Gastrocnemius medialis (tissue), 4 donors: ENCODE results near the gene NDUFA11.

Experiments used
- POLR2A ChIP-seq, 2 donors: fragments of 450-650 bp; IDR thresholded peaks; one replicate each; pipeline ENCODE4 v1.6.1; 2017; ENCODE audit warnings: antibody characterized with exemption in 2 of 2, mild to moderate bottlenecking in 2 of 2, moderate library complexity in 2 of 2
- TF ChIP-seq, protein P1 (sequence below), 5 experiments: fragments of 450-650 bp in 3 of 5; fragments of 200-600 bp in 2 of 5; sonication (generic) in 2 of 5; IDR thresholded peaks in 4 of 5; conservative IDR thresholded peaks in 1 of 5; 1 replicate in 4 of 5; 2 replicates in 1 of 5; pipeline ENCODE4 v1.5.1; 2016 to 2019; ENCODE audit warnings: antibody characterized with exemption in 5 of 5, mild to moderate bottlenecking in 3 of 5, moderate library complexity in 3 of 5

DNA sequence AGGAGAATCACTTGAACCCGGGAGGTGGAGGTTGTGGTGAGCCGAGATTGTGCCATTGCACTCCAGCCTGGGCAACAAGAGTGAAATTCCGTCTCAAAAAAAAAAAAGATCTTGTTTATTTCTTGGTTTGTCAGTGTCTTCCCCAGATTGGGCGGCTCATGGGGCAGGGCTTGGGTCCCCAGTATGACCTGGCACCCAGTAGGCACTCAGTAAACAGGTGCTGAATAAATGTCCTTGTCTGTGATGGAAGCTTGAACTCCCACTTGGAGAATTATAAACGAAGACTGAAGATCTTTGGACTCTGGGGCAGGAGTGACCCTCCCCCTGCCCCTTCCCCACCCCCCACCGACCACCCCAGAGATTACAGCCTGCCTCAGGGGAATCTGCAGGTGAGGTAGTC, 23.4 kb downstream of the NDUFA11 start:
- TF ChIP-seq, protein P1, sequence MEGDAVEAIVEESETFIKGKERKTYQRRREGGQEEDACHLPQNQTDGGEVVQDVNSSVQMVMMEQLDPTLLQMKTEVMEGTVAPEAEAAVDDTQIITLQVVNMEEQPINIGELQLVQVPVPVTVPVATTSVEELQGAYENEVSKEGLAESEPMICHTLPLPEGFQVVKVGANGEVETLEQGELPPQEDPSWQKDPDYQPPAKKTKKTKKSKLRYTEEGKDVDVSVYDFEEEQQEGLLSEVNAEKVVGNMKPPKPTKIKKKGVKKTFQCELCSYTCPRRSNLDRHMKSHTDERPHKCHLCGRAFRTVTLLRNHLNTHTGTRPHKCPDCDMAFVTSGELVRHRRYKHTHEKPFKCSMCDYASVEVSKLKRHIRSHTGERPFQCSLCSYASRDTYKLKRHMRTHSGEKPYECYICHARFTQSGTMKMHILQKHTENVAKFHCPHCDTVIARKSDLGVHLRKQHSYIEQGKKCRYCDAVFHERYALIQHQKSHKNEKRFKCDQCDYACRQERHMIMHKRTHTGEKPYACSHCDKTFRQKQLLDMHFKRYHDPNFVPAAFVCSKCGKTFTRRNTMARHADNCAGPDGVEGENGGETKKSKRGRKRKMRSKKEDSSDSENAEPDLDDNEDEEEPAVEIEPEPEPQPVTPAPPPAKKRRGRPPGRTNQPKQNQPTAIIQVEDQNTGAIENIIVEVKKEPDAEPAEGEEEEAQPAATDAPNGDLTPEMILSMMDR (IDR thresholded peaks at IDR 0.05 in 4 of 5, conservative IDR thresholded peaks at IDR 0.05 in 1 of 5): no peak
- TF ChIP-seq POLR2A (IDR thresholded peaks at IDR 0.05): no peak
